HEK293 (cell line): ENCODE results near the gene C14orf132.

Experiments
- CTCF ChIA-PET: fragments of 350-600 bp; formaldehyde crosslinking; extraction: SDS; loops from one replicate; lab custom pipeline; 2021; ENCODE audit warnings: antibody characterized with exemption; lab: Yijun Ruan, JAX
- POLR2A ChIA-PET: fragments of 300-600 bp; formaldehyde crosslinking; extraction: SDS; loops from one replicate; lab custom pipeline; 2020; ENCODE audit warnings: antibody characterized with exemption, inconsistent platforms; lab: Yijun Ruan, JAX
- H3K27ac ChIP-seq: fragments of 200-500 bp; sonication (Bioruptor generic); 2 replicates; pipeline ENCODE4 v1.5.1; 2014; ENCODE audit warnings: low read depth, low read length, control low read depth, inconsistent platforms; ENCODE audit errors: extremely low read depth
- H3K36me3 ChIP-seq, 2 experiments: fragments of 200-500 bp in 1 of 2; sonication (Bioruptor generic) in 1 of 2; 1 replicate in 1 of 2; 2 replicates in 1 of 2; pipeline ENCODE4 v1.5.1; 2014 to 2017; ENCODE audit warnings: inconsistent platforms in 2 of 2, low read length in 2 of 2; ENCODE audit not compliant: control insufficient read depth in 2 of 2, insufficient read depth in 1 of 2
- H3K4me1 ChIP-seq: fragments of 200-500 bp; sonication (Bioruptor generic); 2 replicates; pipeline ENCODE4 v1.5.1; 2014; ENCODE audit warnings: mild to moderate bottlenecking, low read length, inconsistent platforms; ENCODE audit not compliant: control insufficient read depth, insufficient read depth
- H3K4me3 ChIP-seq: 2 replicates; pipeline ENCODE4 v1.5.1; 2011; ENCODE audit warnings: low read depth, mild to moderate bottlenecking, control low read depth, low read length, moderate library complexity
- H3K9me3 ChIP-seq: fragments of 200-500 bp; sonication (Bioruptor generic); 2 replicates; pipeline ENCODE4 v1.5.1; 2014; ENCODE audit warnings: low read depth, low read length, inconsistent platforms; ENCODE audit not compliant: control insufficient read depth, insufficient read depth
- ATF2 ChIP-seq: fragments of 450-650 bp; formaldehyde crosslinking; IDR thresholded peaks from 2 replicates; pipeline ENCODE4 v1.5.1; 2016; ENCODE audit warnings: missing biosample characterization, missing genetic modification characterization, low read depth
- BCL6B ChIP-seq: fragments of 450-650 bp; formaldehyde crosslinking; IDR thresholded peaks from 2 replicates; pipeline ENCODE4 v1.5.1; 2017; ENCODE audit warnings: missing biosample characterization, missing genetic modification characterization
- EGR2 ChIP-seq: fragments of 450-650 bp; formaldehyde crosslinking; IDR thresholded peaks from 2 replicates; pipeline ENCODE4 v1.5.1; 2016; ENCODE audit warnings: low read depth, missing biosample characterization, missing genetic modification characterization
- ELK4 ChIP-seq: IDR thresholded peaks from 2 replicates; pipeline ENCODE4 v1.6.1; 2011; ENCODE audit warnings: mild to moderate bottlenecking, low read depth, low read length, borderline replicate concordance
- GLI4 ChIP-seq: fragments of 450-650 bp; formaldehyde crosslinking; IDR thresholded peaks from 2 replicates; pipeline ENCODE4 v1.5.1; 2016; ENCODE audit warnings: missing biosample characterization, missing genetic modification characterization
- HOXD13 ChIP-seq: sonication (generic); formaldehyde crosslinking; IDR thresholded peaks from 2 replicates; pipeline ENCODE4 v1.8.0; 2022; ENCODE audit warnings: missing genetic modification reagents, borderline replicate concordance
- KLF16 ChIP-seq: fragments of 450-650 bp; formaldehyde crosslinking; IDR thresholded peaks from 2 replicates; pipeline ENCODE4 v1.5.1; 2017; ENCODE audit warnings: missing biosample characterization, missing genetic modification characterization
- KLF7 ChIP-seq: fragments of 450-650 bp; formaldehyde crosslinking; IDR thresholded peaks from 2 replicates; pipeline ENCODE4 v1.5.1; 2016; ENCODE audit warnings: missing biosample characterization, missing genetic modification characterization, borderline replicate concordance
- OSR2 ChIP-seq: fragments of 450-650 bp; formaldehyde crosslinking; IDR thresholded peaks from 2 replicates; pipeline ENCODE4 v1.5.1; 2016; ENCODE audit warnings: missing biosample characterization, missing genetic modification characterization
- SALL2 ChIP-seq: fragments of 450-650 bp; formaldehyde crosslinking; IDR thresholded peaks from 2 replicates; pipeline ENCODE4 v1.5.0; 2017; ENCODE audit warnings: missing biosample characterization, mild to moderate bottlenecking, missing genetic modification characterization, borderline replicate concordance
- SP7 ChIP-seq: fragments of 450-650 bp; formaldehyde crosslinking; IDR thresholded peaks from 2 replicates; pipeline ENCODE4 v1.5.1; 2016; ENCODE audit warnings: missing biosample characterization, missing genetic modification characterization
- ZFP69B ChIP-seq: fragments of 450-650 bp; formaldehyde crosslinking; IDR thresholded peaks from 2 replicates; pipeline ENCODE4 v1.5.1; 2016; ENCODE audit warnings: missing biosample characterization, missing genetic modification characterization
- ZIC2 ChIP-seq: fragments of 450-650 bp; formaldehyde crosslinking; IDR thresholded peaks from 2 replicates; pipeline ENCODE4 v1.5.1; 2016; ENCODE audit warnings: missing biosample characterization, missing genetic modification characterization
- ZNF112 ChIP-seq: fragments of 450-650 bp; formaldehyde crosslinking; IDR thresholded peaks from 2 replicates; pipeline ENCODE4 v1.5.0; 2017; ENCODE audit warnings: missing biosample characterization, missing genetic modification characterization
- ZNF146 ChIP-seq: fragments of 450-650 bp; formaldehyde crosslinking; IDR thresholded peaks from 2 replicates; pipeline ENCODE4 v1.5.1; 2016; ENCODE audit warnings: missing biosample characterization, missing genetic modification characterization
- ZNF157 ChIP-seq: fragments of 450-650 bp; formaldehyde crosslinking; IDR thresholded peaks from 2 replicates; pipeline ENCODE4 v1.5.1; 2016; ENCODE audit warnings: missing biosample characterization, missing genetic modification characterization
- ZNF16 ChIP-seq: fragments of 450-650 bp; formaldehyde crosslinking; IDR thresholded peaks from 2 replicates; pipeline ENCODE4 v1.5.1; 2016; ENCODE audit warnings: low read depth, missing biosample characterization, missing genetic modification characterization
- ZNF223 ChIP-seq: fragments of 450-650 bp; formaldehyde crosslinking; IDR thresholded peaks from 2 replicates; pipeline ENCODE4 v1.5.1; 2016; ENCODE audit warnings: missing biosample characterization, missing genetic modification characterization
- ZNF280D ChIP-seq: fragments of 450-650 bp; formaldehyde crosslinking; IDR thresholded peaks from 2 replicates; pipeline ENCODE4 v1.5.1; 2016; ENCODE audit warnings: missing biosample characterization, missing genetic modification characterization
- ZNF555 ChIP-seq: fragments of 450-650 bp; formaldehyde crosslinking; conservative IDR thresholded peaks from 2 replicates; pipeline ENCODE4 v1.5.1; 2017; ENCODE audit warnings: missing biosample characterization, mild to moderate bottlenecking, missing genetic modification characterization, inconsistent platforms

The C14orf132 gene

GRCh38 chr14:96062506-96062905 lies 23.3 kb downstream of the C14orf132 start:
- Histone ChIP-seq H3K27ac (no peak overlapping the region), H3K4me3 (no peak overlapping the region), H3K9me3 (no peaks in the 10 kb centered on the region), H3K4me1 (no peaks in the 10 kb centered on the region)
- POLR2A ChIA-PET: no interaction called here
- CTCF ChIA-PET: interaction anchor here (1.8 kb wide), 1 partner anchor 36 kb away, joined by 9 read pairs; no protein-coding TSS in a partner anchor
- no peak for TF ChIP-seq SP7 (tag by site-specific recombination)
- TF ChIP-seq, all 188 proteins: peak for 0
- H3K36me3 ChIP-seq: no peaks in the 10 kb centered on the region

- POLR2A ChIA-PET: interaction anchor here (1.3 kb wide), 1 partner anchor 11 kb away, joined by 3 read pairs; no protein-coding TSS in a partner anchor
- peak; percentile 61 for TF ChIP-seq ZIC2 (tag by site-specific recombination)
- no peak for TF ChIP-seq ZNF146 (tag by site-specific recombination)
These were observed 25.7 kb downstream of the C14orf132 start for GRCh38 chr14:96064866-96065265.

GRCh38 chr14:96065661-96066459 lies 26.7 kb downstream of the C14orf132 start:
- Histone ChIP-seq H3K4me3 (no peak overlapping the region), H3K36me3 (no peaks in the 10 kb centered on the region), H3K27ac (no peak overlapping the region), H3K4me1 (no peaks in the 10 kb centered on the region), H3K9me3 (no peaks in the 10 kb centered on the region)
- CTCF ChIA-PET: no interaction called here
- no peak for TF ChIP-seq ZNF157
- no peak for TF ChIP-seq EGR2
- TF ChIP-seq OSR2: no peak
- no peak for TF ChIP-seq ELK4
- no peak for TF ChIP-seq ZNF223 (tag by site-specific recombination)
- no peak for TF ChIP-seq ZNF146 (tag by site-specific recombination)
- no peak for TF ChIP-seq ZNF280D (tag by site-specific recombination)
- TF ChIP-seq KLF7 (tag by site-specific recombination): no peak
- TF ChIP-seq ZFP69B (tag by site-specific recombination): no peak
- TF ChIP-seq BCL6B: no peak
- TF ChIP-seq ZNF555 (tag by site-specific recombination): no peak
- no peak for TF ChIP-seq ZNF112 (tag by site-specific recombination)
- TF ChIP-seq ATF2: no peak
- TF ChIP-seq KLF16 (tag by site-specific recombination): no peak
- no peak for TF ChIP-seq HOXD13 (CRISPR knock-in tag)
- no peak for TF ChIP-seq GLI4
- TF ChIP-seq SALL2 (tag by site-specific recombination): no peak
- no peak for TF ChIP-seq ZNF16
- TF ChIP-seq, all 188 proteins: peak for 0
- POLR2A ChIA-PET: interaction anchor here (0.6 to 1.3 kb wide), 2 partner anchors 12 to 304 kb away, joined by 3 to 6 read pairs; no protein-coding TSS in a partner anchor

More at GRCh38 chr14:96064866-96065265, 25.7 kb downstream of the C14orf132 start:
- Histone ChIP-seq H3K36me3 (no peaks in the 10 kb centered on the region), H3K27ac (no peak overlapping the region), H3K4me1 (no peaks in the 10 kb centered on the region), H3K9me3 (no peaks in the 10 kb centered on the region), H3K4me3 (no peak overlapping the region)
- CTCF ChIA-PET: no interaction called here
